CD4-positive, alpha-beta T cell treated with Interleukin-2 at 100 ng/mL for 4 hours (primary cell): ENCODE measurements around the gene ASCL2.
"Not testable (repeated sequence)": the region's sequence is repeated elsewhere in the genome, so short reads cannot be mapped to it uniquely, and the experiment has no call there.

ENCODE experiments used
- DNase-seq: peaks from one replicate; pipeline ENCODE4 v3.0.0-alpha.2; 2020; ENCODE audit warnings: low spot score

The ASCL2 gene

DNA sequence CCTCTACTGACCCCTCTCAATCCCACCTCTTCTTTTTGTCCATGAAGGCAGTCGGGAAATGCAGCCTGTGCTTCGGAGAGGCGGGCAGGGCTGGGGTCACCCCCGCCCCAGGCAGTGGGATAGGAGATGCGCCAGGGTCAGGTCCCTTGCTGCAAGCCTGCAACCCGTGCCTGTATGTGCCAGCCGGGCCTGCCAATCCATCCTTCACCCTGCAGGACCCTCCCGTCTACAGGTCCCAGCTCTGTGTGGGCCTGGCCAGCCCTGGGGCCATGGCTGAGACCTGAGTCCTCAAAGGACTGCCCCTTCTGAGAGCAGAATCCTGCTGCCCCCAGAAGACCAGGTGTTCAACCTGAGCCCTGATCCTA lies 10.9 kb downstream of the ASCL2 start:
- DNase-seq: no peak

- no peak for DNase-seq
Observed at GRCh38 chr11:2258501-2259465, 11.6 kb downstream of the ASCL2 start.

DNA sequence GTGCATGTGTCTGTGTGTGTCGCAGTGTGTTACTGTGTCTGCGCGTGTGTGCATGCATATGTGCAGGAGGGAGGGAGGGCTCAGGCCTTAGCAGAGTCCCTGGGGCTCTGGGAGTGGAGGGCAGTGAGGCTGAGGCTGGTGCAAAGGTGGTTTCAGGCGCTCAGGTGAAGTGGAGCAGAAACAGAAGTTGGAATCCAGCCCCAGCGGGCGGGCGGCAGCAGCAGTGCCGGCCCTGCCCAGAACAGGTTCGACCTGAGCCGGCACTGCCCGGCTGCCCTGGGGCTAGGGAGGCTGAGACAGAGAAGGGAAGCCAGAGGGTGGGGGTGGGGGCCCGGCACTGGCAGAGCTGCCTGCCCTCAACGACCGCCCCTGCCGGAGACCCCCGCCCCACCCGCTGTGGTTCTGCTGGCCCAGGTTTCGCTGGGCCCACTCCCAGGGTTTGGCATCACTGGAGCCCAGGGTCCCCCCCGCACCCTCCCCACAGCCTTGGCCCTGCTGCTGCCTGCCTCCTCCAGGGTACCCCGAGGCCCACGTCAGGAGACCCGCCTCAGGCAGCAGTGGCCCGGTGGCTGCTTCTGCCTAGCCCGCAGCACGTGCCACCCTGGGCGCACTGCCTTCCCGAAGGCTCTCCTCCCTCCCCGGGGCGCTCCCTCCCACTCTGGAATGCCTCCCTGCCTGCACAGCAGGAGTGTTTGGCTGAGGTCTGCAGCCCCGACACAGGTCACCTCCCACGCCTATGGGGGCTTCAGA lies 13.3 kb downstream of the ASCL2 start:
- no peak for DNase-seq

- DNase-seq: no peak
Observed at GRCh38 chr11:2256293-2256913, 14.0 kb downstream of the ASCL2 start.

- no peak for DNase-seq
Observed at GRCh38 chr11:2252018-2252417, 18.4 kb downstream of the ASCL2 start.

DNA sequence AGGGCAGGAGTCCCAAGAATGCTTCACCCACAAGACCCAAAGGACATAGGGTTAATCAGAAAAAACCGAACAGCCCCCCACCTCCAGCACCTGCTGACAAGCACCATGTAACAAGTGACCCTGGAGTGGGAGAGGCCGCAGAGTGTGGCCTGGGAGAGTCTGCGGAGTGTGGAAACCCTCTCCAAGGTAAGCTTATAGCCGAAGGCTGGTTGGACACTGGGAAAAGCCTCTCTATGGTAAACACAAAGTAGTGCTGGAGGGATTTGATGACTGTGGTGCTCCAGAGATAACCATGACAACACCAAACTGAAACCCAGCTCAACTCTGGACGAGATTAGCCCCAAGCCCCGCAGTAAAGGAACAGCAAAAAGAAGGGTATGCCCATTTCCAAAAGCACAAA lies 19.2 kb downstream of the ASCL2 start:
- no peak for DNase-seq

GRCh38 chr11:2250485-2250884 lies 19.9 kb downstream of the ASCL2 start:
- no peak for DNase-seq

- DNase-seq: no peak
Observed at GRCh38 chr11:2250041-2250440, 20.3 kb downstream of the ASCL2 start.

GRCh38 chr11:2249189-2249916 lies 21.0 kb downstream of the ASCL2 start:
- DNase-seq: no peak

DNA sequence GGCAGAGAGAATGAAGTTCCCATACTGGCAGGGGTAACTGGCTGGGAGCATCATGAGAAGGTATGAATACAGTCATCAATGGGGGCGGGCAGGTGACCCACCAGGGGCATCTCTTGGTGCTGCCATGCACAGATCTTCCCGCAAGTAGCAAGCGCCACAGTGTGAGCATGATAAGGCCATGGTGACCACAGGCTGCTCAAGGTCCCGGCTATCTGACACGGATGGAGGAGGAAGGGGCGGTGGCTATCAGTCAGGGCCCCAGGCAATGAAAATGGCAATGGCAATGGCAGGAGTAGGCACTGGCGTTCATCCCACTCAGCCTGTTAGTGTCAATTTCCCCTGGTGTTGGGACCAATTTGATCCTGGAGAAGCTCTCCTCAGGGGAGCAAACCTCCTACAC lies 21.6 kb downstream of the ASCL2 start:
- DNase-seq: no peak

GRCh38 chr11:2248242-2248641 lies 22.1 kb downstream of the ASCL2 start:
- DNase-seq: no peak

DNA sequence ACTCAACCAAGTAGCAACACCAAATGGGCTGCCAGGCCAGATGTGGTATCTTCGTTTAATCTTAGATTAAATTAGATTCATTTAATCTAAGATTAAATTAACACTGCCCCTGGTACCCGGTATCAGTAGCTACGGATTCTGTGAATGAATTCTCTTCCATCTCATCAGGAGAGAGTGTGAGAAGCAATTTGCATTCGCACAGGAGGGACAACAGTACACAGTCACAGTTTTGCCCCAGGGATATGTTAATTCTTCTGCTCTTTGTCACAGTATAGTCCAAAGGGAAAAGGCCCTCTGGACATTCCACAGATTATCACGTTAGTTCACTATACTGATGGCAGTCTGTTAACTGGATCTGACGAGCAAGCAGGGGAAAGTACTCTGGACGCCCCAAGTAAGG lies 22.9 kb downstream of the ASCL2 start:
- no peak for DNase-seq

DNA sequence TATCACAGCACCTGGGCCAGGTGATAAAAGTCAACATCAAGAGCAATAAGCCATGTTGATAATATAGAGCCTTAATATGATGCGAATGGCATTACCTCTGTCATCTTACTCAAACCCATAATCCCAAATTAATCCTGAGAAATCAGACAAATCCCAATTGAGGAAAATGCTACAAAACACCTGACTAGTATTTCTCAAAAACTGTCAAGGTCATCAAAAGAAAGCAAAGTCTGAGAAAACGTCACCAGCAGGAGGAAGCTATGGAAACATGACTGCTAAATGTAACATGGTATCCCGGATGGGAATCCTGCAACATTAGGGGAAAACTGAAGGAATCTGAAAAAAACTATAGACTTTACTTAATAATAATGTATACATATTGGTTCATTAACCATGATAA lies 29.6 kb downstream of the ASCL2 start:
- no peak for DNase-seq

DNA sequence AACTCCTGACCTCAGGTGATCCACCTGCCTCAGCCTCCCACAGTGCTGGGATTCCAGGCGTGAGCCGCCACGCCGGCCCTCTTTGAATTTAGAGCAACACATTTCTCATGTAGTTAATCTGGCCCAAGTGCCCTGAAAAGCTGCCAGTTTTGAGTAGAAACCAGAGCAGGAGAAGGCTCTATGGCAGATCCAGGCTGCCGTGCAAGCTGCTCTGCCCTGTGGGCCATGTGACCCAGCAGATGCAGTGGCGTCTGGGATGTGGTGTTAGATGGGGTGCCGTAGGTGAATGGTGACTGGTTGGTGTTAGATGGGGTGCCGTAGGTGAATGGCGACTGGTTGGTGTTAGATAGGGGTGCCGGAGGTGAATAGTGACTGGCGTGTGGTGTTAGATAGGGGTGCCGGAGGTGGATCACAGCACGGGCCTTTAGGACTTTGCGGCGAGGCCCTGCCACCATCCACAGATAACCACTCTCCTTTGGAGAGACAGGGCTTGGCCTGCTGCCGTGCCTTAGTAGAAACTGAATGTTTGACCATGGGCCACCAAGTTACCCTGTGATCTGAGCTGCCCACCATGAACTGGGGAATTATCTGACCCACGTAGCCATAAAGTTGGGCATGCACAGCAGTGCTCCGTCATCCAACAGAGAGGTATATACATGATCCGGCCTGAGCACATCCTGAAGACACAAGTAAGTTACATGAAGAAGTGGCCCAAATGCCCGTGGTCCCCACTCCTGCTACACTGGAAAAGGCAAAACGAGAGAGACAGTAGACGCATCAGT lies 32.7 kb downstream of the ASCL2 start:
- no peak for DNase-seq

GRCh38 chr11:2236381-2237134 lies 33.8 kb downstream of the ASCL2 start:
- not testable (repeated sequence) for DNase-seq

DNA sequence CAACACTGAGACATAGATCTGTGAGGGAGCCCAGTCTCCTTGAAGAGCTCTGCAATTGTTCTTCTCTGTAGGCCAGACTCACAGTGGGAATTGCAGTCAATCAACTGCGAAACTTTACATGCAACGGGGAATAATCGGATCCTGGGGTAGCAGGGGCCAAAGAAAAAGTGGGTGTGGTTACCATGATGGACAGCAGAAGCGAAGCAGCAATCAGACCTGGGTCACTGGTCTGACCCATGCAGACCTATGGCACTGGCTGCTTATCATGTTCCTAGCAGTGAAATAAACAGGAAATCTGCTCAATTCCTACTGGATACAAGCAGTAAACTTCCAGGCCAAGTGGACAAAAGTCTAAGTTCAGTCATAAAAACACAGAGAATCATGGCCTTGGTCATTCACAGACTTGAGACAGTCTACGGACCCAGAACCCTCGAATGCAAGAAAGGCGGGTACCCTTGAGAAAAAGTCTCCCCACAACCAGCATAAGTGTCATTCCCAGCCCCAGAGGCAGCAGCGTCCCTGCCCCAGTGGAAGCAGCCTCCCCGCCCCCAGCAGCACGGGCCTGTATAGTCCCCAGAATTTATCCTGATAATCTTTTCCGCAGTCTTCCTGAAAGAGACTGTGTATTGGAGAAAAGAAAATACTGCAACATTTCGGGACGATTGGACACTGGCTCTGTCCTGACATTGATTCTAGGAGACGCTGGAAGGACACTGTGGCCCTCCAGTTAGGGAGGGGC lies 34.6 kb downstream of the ASCL2 start:
- DNase-seq: no peak

DNA sequence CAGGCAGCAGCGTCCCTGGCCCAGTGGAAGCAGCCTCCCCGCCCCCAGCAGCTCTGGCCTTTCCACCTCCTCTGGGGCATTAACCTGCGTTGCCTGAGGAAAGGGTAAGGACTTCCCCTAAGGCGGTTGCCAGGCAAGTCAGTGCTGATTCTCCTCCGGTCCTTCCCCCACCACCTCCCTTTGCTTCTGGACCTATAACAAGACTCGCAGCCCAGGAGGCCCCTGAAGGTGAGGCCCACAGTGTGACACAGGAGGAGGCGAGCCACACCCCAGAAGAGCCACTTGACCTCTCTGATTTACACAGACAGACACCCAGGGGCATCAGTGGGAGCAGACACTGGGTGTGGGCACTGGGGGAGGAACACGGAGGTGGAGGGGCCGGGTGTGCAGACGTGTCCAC lies 35.4 kb downstream of the ASCL2 start:
- no peak for DNase-seq

- DNase-seq: no peak
Observed at GRCh38 chr11:2233693-2234455, 36.5 kb downstream of the ASCL2 start.

GRCh38 chr11:2229713-2230297 lies 40.6 kb downstream of the ASCL2 start:
- DNase-seq: no peak
